Measurements from ENCODE around the gene SPHKAP. TPM values are rescaled to one million over a fixed set of nuclear protein-coding genes. Genes with fewer than 3 reads are reported as not detected.

Gene SPHKAP
- total RNA-seq, 1 donor from 2014 or later = not detected

DNA sequence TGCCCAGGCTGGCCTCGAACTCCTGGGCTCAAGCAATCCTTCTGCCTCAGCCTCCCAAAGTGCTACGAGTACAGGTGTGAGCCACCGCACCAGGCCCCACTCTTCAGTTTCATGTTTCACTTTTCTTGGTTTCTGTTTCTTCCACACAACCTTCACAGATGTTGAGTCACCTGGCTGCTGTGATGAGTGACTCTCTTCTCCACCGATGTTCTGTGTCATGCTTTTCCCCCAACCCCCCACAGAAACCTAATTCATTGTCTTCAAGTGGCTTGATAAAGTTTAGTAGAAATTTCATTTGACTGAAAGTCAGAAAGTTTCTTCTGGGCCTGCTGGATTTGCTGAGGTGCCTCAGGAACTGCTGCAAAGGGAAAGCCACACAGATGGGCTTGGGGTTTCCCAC, 78.5 kb downstream of the SPHKAP start:
- DNase-seq (ENCODE audit: low read depth) = no peak
- TF ChIP-seq CTCF (conservative IDR thresholded peaks at IDR 0.05; ENCODE audit: low read depth, low read length) = no peak

GRCh38 chr2:228094377-228094921, 87.0 kb downstream of the SPHKAP start:
- no peak for DNase-seq (ENCODE audit: low read depth)
- H3K4me3 ChIP-seq (ENCODE audit: low read depth, low read length) = no peak overlapping the region
- no peak for TF ChIP-seq CTCF (conservative IDR thresholded peaks at IDR 0.05; ENCODE audit: low read depth, low read length)

More for the DNA sequence above, 78.5 kb downstream of the SPHKAP start:
- H3K4me3 ChIP-seq (ENCODE audit: low read depth, low read length) = no peak overlapping the region

DNA sequence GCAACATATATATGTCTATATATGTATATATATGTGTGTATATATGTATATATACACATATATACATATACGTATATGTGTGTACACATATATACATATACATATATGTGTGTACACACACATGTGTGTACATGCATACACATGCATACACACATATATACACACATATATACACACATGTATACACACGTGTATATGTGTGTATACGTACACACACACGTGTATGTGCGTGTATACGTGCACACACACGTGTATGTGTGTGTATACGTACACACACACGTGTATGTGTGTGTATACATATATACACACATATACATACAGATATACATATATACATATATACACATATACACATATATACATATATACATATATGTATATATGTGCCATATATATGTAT, 89.4 kb downstream of the SPHKAP start:
- DNase-seq (ENCODE audit: low read depth) = no peak
- no peak for TF ChIP-seq CTCF (conservative IDR thresholded peaks at IDR 0.05; ENCODE audit: low read depth, low read length)
- H3K4me3 ChIP-seq (ENCODE audit: low read depth, low read length) = no peak overlapping the region

DNA sequence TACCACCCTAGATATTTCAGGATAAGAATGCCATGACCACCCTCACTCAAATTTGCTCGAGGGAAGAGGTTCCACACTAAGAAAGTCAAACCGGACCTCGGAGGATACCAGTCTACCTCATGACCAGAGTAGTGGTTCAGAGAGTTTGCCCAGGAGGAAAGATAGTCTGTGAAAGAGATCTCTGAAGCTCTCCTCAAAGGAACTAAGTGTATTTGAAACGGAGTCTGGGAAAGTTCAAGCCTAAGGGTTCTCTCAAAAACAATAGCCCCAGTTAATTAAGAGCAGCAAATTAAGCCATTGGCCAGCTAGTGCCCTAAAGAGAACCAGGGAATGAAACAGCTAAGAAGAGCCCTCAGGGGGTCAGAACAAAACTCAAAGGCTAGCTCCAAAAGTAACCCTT, 94.9 kb downstream of the SPHKAP start:
- DNase-seq (ENCODE audit: low read depth) = no peak
- H3K4me3 ChIP-seq (ENCODE audit: low read depth, low read length) = no peak overlapping the region
- TF ChIP-seq CTCF (conservative IDR thresholded peaks at IDR 0.05; ENCODE audit: low read depth, low read length) = no peak

GRCh38 chr2:228084717-228085116, 96.8 kb downstream of the SPHKAP start:
- no peak overlapping the region for H3K4me3 ChIP-seq (ENCODE audit: low read depth, low read length)
- TF ChIP-seq CTCF (conservative IDR thresholded peaks at IDR 0.05; ENCODE audit: low read depth, low read length) = no peak
- DNase-seq (ENCODE audit: low read depth) = no peak

- H3K4me3 ChIP-seq (ENCODE audit: low read depth, low read length) = no peak overlapping the region
- TF ChIP-seq CTCF (conservative IDR thresholded peaks at IDR 0.05; ENCODE audit: low read depth, low read length) = no peak
- DNase-seq (ENCODE audit: low read depth) = no peak
Measured at GRCh38 chr2:228083131-228083530, 98.4 kb downstream of the SPHKAP start.

DNA sequence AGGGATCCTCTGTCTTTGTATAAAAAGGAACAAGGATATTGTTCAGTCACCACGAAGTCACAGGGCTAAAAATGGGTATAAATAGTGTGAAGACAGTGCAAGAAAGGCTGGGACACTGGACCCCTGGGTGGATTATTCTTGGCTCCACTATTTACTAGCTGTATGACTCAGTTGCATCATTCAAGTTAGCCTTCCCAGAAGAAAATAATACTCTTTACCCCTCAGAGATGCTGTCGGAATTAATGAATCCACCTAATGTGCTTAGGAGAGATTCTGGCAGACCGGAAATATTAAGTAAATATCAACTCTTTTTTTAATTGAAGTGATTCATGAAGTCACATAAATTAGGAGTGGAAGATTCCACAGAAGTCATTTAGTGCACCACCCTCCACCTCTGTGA, 98.9 kb downstream of the SPHKAP start:
- no peak for TF ChIP-seq CTCF (conservative IDR thresholded peaks at IDR 0.05; ENCODE audit: low read depth, low read length)
- no peak overlapping the region for H3K4me3 ChIP-seq (ENCODE audit: low read depth, low read length)

More for the DNA sequence above, 98.9 kb downstream of the SPHKAP start:
- no peak for DNase-seq (ENCODE audit: low read depth)
